H4 (cell line): ENCODE data around the gene MAD1L1. TPM values are rescaled to one million over a fixed set of nuclear protein-coding genes. Genes with fewer than 3 reads are reported as not detected.

ENCODE experiments used
- DNase-seq: peaks from one replicate; pipeline ENCODE4 v3.0.0-alpha.2; 2015; ENCODE audit warnings: low spot score
- total RNA-seq: library from RNA; depleted of rRNA; stranded (reverse); fragments of >200 nt; shearing (Covaris generic); gene quantifications from 2 replicates; pipeline ENCODE4 v1.2.3, GENCODE V29; 2014

Gene MAD1L1
- total RNA-seq, 1 experiment from 2014 or later: 121 TPM

DNA sequence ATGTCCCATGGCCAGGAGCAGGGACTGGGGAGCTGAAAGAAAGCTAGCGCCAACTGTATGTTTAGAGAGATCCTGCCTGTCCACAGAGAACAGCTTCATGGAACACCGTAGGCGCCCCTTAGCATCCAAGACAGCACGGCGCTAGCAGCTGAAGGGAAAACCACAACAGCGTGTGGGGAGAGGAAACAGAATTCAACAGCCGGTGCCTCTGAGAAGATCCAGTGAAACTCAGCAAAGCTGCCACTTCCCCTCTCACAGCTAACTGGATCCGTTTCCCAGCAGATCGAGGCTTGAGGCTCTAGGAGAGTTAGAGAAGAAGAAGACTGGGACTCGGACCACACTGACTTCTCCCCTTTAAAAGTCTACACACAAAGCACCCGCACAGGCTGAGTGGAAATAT, 145.0 kb downstream of the MAD1L1 start:
- no peak for DNase-seq

DNA sequence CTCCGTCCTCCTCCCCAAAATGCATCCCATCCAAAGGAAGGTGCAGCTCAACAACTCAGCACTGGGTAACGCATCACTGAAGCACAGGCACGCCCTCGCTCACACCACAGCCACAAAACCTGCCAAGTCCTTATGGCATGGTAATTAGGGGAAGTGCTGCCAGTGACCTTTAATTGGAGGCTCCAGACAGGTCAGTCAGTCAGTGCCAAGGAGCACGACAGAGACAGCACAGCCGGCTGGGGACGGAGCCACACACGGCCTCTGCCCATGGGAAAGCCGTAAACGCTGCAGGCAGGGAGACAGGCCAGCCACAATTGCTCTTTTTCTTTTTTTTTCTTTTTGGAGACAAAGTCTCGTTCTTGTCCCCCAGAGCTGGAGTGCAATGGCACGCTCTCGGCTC, 146.5 kb downstream of the MAD1L1 start:
- no peak for DNase-seq

DNA sequence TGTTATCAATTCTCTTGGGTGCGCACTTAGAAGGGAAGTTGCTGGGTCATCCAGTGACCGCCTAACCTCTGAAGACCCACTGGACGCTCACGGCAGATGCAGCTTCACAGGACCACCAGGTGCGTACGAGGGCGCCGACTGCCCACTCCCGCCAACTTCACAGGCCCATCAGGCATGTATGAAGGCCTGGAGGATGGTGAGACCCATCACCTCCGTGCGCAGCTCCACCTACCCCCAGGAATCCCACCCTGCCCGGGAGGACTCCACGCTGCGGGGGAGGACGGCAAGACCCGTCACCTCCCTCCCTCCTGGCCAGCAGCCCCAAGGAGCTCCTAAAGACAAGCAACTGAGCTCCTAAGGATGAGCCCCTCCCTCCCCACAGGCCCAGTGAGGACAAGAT, 146.9 kb downstream of the MAD1L1 start:
- no peak for DNase-seq

DNA sequence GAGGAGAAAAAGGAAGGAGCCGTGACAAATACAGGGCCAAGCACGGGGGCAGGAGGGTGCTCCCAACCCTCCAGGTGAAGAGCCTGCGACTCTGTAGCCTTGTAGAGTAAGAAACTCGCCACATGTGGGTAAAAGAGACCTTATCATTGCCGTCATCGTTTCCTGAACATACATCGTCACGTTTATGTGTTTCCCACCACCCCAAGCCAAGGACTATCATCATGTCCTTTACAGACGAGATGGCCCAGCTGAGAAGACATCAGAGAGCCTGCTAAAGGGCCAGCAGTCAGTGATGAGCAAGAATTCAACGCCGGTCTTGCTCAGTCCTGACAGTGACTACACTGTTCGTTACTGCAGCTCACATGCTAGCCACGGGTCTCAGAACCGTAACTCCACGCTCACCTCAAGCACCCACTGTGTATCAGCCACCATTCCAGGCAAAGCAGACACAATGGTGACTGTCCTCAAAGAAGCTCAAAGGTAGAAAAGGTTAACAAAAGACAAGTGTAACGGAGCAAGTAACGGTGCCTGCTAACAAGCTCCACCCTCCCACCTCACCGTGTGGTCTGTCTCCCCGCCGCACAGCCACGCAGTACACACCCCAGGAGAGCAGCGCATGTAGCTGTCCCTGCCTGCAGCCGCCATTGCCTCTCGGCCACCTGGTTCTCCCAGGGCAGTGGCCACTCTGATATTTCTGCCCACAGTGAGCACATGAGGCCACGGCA, 147.8 kb downstream of the MAD1L1 start:
- DNase-seq: no peak

DNA sequence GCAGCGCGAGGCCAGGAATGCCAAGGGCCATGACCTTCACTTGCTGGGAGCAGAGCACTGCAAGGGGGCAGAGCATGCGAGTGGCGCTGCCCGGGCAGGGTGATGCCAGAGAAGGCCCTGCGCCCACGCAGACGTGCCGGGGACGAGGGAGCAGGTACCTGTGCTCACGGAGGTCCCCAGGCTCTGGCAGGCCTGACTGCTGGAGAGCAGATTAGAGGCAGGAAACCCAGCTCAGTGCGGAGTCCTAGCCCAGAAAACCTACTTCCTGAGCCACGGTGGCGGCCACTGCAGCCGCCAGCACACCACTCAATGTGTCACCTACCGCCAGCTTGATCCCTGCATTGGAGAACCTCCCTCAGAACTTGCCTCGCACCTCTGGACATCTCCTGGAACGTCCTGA, 148.4 kb downstream of the MAD1L1 start:
- DNase-seq: no peak

DNA sequence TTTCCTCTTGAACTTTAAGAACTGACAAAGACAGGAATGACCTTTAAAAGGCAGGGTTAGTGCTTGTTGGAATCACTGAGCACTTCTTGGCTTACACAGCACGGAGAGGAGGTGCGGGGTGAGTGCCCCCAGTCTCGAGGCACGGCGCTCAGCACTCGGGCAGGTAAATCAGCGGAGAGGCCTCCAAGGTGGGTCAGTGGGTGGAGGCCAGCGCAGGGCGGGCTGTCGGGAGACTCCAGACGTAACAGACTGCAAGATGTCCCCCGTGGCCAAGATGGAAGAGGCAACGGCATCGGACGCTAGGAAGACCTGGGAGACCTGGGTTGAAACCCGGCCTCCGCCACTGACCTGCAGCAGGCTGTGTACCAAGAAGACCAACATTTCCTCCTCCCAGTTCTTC, 149.4 kb downstream of the MAD1L1 start:
- no peak for DNase-seq

DNA sequence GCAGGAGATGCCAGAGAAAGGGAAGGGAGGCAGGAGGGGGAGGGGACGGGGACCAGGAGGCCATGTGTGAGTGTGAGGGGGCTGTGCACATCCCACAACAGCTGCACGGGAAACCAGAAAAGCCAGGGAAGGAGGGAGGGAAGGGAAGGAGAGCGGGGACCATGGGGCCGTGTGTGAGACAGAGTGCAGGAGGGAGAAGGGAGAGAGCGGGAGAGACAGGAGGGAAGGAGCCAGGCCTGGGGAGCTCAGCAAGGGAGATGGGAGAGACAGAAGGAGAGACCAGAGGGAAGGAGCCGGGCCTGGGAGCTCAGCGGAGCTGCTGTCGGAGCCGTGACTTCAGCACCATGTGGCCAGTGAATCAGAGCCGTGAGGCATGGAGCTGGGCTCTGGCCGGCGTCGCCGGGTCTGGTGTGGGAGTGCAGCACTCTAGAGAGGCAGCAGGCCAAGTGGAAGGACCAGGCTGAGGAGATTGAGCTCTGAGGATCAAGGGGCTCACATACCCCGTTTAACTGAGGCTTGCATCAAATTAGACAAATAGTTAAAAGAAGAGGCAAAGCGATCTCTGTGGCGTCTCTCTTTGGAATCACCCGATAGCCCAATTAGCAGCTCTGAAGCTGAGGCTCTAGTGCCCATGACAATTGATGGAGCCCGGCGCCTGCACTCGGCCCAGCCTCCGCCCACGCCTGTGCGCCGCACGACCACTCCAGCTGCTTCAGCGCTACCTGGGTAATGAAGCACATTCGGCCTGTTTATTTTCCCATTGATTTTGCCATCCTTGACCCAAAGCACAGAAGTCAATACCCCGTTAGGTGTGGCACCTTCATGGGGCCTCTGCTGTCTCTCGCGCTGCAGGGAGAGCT, 150.4 kb downstream of the MAD1L1 start:
- DNase-seq: no peak

DNA sequence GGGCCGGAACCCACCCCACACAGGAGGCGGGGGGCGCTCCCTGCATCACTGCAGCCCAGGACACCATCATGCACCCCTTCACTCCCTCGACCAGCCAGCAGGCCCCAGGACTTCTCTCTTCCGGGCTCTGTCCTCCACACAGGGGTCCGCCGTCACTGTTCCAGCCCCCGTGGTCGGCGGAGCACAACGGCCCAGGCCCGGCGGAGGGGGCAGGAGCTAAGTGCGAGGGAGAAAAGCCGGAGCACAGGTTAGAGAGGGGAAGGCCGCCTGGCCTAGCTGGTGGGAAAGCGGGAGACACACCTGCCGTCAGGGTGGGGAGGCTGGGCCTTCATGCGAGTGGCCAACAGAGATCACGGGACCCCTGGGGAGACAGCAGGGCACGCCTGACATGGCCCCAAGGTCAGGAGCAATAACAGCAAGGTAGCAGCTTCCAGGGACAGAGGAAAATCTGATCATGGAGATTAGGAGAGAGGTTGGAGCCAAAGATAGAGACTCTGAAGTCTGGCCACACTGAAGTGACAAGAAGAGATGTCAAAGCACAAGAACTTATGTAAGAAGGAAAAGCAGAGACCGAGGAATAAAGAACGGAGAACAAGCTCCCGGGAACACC, 151.1 kb downstream of the MAD1L1 start:
- no peak for DNase-seq

DNA sequence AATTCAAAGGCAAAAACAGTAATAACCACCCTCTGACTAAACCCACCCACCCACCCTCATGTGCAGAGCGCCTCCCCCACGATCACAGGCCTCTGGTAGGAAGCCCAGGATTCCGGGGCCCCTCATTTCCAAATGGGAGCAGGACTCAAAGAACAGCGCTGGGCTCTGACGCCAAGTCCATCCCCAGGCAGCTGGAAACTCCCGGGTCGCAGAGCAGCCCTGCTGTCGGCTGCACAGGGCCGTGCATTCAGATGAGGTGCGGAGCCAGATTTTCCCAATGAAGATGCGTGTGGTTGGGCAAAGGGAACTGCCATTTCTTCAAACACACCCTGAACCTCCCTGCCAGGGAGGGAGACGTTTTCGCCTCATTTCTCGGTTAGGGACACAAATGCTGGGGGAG, 152.3 kb downstream of the MAD1L1 start:
- no peak for DNase-seq

DNA sequence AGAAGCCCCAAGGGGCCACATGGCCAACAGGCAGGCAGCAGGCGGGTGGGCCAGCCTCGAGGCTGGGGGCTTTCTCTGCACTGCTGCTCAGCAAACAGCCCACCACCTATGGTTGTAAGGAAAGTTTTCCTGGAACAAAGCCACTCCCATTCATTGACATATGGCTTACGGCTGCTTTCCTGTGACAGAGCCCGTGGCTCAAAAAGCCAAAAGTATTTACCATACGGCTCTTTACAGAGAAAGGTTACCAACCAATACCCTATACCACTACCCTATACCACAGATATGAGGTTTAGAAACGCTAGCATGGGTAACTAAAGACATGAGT, 152.7 kb downstream of the MAD1L1 start:
- DNase-seq: no peak

DNA sequence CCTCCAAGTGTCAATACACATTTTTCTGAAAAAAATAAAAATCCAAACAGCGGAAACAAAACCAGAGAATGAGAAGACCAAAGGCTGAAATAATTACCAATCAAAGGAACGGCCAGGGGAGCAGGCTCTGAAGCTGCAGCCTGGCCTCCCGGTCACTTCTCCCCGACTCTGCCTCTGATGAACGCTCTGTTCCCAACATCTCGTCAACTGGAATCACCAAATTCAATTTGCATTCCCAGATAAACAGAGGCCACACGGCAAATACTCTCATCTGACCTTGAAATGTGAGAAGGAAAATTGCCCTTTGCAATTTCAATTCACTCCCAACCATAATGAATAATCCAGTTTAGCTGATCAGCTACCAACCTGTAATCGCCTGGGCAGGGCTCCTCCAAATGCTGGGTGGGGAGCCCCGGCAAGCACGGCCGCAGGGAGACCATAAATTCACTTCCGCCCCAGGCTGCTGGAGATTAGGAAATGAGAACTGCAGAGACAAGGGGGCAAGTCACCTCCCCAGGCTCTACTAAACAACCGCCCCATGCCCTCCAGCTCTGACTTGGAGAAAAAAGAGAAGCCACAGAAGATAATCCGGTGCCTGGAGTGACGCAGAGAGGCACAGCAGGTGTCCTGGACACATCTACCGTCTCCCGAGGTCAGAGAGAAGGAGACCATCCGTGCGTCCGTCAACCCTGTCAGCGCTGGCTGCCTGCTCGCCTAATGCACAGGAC, 153.2 kb downstream of the MAD1L1 start:
- no peak for DNase-seq

DNA sequence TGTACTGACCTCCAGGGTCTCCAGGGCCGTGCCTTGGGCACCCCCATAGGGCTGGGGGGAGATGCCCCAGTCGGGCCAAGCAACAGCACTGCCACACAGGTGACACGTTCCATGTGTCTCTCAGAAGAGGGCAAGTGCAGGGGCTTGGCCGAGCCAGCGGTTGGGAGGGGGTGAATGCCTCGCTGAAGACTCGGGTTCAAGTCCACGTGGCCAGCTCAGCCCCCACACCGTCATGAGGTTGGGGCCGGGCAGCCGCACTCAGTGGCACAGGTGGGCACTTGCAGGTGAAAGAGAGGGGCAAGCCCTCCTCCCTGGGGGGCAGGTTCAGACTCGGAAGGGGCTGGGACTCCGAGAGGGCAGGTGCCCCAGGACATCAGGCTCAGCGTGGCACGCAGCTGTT, 153.8 kb downstream of the MAD1L1 start:
- DNase-seq: no peak

DNA sequence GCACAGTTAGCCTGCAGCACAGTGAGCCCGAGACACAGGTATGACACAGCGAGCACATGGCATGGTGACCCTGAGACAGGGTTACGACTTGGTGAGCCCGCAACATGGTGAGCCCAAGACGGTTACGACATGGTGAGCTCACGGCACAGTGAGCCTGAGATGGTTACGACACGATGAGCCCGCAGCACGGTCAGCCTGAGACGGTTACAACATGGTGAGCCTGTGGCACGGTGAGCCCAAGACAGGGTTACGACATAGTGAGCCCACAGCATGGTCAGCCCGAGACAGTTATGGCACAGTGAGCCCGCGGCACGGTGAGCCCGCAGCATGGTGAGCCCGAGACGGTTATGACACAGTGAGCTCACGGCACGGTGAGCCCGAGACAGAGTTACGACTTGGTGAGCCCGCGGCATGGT, 156.1 kb downstream of the MAD1L1 start:
- DNase-seq: no peak

DNA sequence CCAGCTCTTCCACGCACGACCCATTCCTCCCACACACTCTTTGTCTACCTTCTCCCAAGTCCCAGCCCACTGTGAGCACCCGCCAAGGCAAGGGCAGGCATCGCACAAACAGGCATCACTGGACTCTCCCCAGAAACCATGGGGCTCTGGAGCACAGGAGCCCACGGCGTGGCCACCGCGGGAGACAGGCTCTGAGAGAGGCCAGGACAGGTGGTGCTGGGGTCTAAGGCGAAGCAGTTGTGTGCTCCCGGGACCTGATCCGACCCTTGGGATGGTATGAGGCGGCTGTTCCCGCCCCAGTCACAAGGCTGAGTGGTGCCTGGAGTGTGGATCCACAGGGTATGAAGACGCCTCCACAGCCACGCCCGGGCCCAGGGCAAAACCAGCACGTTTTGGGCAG, 156.9 kb downstream of the MAD1L1 start:
- no peak for DNase-seq

DNA sequence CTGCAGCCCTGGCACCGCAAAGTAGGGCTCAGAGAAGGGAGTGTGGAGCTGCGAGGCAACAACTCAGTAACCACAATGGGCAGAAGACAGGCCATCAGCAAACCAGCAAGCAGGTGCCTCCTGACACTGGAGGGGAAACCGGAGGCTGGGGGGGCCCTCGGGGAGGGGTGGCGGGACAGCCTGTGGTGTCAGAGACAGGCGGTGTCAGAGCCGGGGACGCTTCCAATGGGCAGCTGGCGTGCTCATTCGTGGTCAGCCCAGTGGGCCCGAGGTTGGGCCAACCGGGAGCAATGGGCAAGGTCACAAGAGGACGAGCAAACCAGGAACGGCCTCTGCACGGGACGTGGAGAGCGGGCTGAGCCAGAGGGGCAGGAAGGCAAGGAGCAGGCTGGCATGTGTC, 158.1 kb downstream of the MAD1L1 start:
- no peak for DNase-seq

DNA sequence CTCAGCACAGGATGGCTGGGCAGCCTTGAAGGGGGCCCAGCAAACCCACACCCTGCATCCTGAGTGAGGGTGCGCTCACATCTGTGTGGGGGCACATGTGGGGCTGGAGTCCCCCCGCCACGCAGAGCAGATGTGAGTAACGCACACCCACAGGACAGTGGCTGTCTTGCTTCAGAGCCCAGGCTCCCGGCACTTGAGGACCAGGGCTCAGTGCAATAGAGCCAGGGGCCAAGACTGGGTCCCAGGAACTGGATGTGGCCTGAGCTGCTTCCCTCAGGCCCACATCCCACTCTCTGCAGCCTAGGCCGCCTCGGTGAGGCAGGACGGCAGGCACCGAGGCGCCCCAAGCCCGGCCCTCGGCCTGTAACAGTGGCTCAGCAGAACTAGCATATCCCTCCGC, 159.9 kb downstream of the MAD1L1 start:
- no peak for DNase-seq

DNA sequence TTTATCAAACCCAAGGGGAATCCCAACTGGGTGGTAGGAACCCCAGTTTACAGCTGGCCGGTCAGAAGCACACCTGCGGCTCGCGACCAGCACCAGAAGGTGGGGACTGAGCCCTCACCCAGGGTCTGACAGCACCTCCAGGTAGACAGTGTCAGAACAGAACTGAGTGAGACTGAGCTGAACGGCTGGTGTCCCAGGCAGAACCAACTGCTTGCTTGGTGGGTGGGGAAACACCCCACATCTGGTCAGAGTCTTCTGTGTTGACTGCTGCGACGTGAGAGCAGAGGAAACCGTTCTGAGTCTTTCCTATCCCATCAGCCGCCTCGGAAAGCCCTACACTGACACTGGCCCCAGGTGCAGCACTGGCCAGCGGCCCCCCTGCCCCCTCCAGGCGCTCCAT, 160.7 kb downstream of the MAD1L1 start:
- no peak for DNase-seq

DNA sequence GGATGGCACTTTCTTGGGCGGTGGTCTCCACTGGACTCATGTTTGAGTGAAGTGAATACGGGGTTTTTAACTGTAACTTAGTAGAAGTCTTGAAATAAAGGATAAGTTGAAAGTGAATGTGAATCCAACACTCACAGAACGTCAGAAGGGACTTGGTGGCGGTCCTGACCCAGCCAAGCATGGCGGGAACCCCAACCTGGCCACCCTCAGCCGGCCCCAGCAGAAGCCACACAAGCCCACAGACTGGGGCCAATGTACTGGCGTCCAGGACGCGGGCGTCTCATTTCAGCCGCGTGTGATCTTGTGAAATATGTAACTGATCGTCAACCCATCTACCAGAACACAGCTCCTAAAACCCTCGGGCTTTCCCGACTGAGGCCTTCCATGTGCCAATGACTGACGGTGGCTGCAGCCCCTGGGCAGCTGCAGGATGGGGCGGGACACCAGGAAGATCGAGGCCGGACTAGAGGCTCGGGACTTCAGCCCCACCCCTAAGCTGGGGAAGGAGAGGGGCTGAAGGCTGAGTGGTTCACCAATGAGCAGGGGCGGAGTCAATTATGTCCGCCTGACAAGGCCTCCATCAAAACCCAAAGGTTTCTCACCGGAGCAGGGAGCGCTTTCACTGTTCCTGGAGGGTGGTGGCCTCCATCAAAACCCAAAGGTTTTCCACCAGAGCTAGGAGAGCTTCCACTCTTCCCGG, 161.5 kb downstream of the MAD1L1 start:
- no peak for DNase-seq

DNA sequence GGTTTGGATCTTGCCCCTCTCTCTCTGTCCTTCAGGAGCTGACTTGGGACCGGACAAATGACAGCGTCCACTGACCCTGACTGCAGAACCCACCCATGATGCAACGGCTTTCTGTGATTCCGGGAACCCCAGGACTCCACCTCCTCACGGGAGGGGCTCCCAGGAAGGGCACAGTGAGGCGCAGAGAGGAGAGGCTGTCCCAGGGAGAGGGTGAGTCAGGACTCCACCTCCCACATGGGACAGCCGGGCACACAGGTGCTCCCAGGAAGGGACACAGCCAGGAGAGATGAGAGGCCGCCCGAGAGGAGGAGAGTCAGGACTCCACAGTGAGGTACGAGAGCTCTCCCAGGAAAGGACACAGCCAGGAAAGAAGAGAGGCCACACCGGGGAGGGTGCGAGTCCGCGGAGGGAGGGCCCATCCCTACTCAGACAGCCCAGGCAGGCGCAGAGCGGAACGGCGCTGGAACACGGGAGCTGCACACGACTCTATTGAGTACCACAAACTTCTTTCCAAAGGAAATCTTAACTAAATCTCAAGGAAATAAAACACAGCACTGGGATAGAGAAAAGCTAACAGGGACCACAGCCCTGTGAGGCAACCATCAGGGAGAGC, 162.5 kb downstream of the MAD1L1 start:
- no peak for DNase-seq

DNA sequence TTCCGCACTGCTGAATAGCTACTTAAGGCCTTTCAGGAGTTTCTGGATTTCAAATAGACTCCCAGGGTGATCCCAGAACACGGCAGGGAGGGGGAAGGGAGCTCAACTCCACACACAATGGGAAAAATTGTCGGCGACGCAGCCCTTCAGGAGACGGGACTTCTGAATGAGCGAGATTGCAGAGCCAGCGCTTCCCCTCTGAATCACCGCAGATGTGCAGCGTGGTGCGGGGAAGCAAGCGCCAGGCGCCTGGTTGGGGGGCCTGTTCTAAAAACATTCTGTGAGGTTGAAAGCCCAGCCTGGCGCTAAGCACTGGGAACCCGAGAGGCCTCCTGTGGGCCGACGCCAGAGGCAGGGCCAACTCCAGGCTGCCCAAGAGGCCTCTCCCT, 163.3 kb downstream of the MAD1L1 start:
- DNase-seq: no peak
